Activated naive CD8-positive, alpha-beta T cell treated with anti-CD3 and anti-CD28 coated beads, Interleukin-2, amount 50 U/mL, for 24 hours (primary cell): Measurements from ENCODE around the gene CMIP.

Experiments used
- ATAC-seq: fragments of 150-1000 bp; cut with Tn5 transposase; one replicate; pipeline ENCODE4 v1.10.0; 2021
- DNase-seq: peaks from one replicate; pipeline ENCODE4 v3.0.0; 2021
- H3K27ac Mint-ChIP-seq: one replicate; pipeline ENCODE4 v1.8.0; 2021; ENCODE audit warnings: mild to moderate bottlenecking, mixed read lengths
- H3K27me3 Mint-ChIP-seq: one replicate; pipeline ENCODE4 v1.8.0; 2021; ENCODE audit warnings: mixed read lengths
- H3K36me3 Mint-ChIP-seq: one replicate; pipeline ENCODE4 v1.8.0; 2021; ENCODE audit warnings: low read depth, mixed read lengths
- H3K4me1 Mint-ChIP-seq: one replicate; pipeline ENCODE4 v1.8.0; 2021; ENCODE audit warnings: mixed read lengths
- H3K4me3 Mint-ChIP-seq: one replicate; pipeline ENCODE4 v1.8.0; 2021; ENCODE audit warnings: mild to moderate bottlenecking, moderate library complexity, mixed read lengths
- H3K9me3 Mint-ChIP-seq: one replicate; pipeline ENCODE4 v1.8.0; 2021; ENCODE audit warnings: mixed read lengths

Gene CMIP

GRCh38 chr16:81469710-81470535, 25.3 kb downstream of the CMIP start:
- H3K4me1 Mint-ChIP-seq: peaks cover 56% of the 10 kb centered on the region
- H3K27ac Mint-ChIP-seq: peak overlapping the region; percentile 62
- no peaks in the 10 kb centered on the region for H3K27me3 Mint-ChIP-seq
- ATAC-seq (peak; percentile 88), DNase-seq (no peak)
- H3K4me3 Mint-ChIP-seq: peak overlapping the region; percentile 21
- peaks cover 7% of the 10 kb centered on the region for H3K36me3 Mint-ChIP-seq
- H3K9me3 Mint-ChIP-seq: no peaks in the 10 kb centered on the region

DNA sequence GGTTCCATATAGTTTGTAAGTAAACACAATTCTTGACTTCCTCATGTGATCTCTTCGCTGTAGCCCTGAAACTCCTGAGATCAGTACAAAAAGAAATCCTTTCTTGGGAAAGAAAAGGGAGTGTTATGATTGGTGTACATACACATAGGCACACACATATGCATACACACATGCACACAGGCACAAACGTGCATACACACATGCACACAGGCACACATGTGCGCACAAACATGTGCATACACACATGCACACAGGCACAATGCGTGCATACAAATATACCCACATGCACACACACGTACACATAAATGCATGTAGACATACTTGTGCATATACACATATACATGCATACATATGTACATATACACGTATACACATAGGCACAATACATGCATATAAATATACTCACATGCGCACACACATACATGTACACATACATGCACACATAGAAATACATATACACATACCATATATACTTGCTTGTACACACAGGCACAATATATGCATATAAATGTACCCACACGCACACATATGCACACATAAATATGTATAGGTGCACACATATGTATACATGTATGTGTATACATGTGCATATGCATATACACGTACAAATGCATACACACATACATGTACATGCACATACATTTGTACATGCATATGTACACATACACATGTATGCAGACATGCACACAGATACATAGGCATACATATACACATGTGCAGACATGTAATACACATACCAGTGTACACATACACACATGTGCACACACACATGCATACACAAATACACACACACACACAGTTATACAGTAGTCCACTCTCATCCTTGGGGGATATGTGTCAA, 26.4 kb downstream of the CMIP start:
- Mint-ChIP-seq H3K27me3 (no peaks in the 10 kb centered on the region), H3K4me1 (peaks cover 64% of the 10 kb centered on the region), H3K36me3 (peaks cover 8% of the 10 kb centered on the region), H3K9me3 (no peaks in the 10 kb centered on the region), H3K27ac (no peak overlapping the region), H3K4me3 (no peak overlapping the region)
- ATAC-seq: no peak
- no peak for DNase-seq

GRCh38 chr16:81471882-81472281, 27.3 kb downstream of the CMIP start:
- Mint-ChIP-seq H3K9me3 (no peaks in the 10 kb centered on the region), H3K27me3 (no peaks in the 10 kb centered on the region), H3K36me3 (peaks cover 10% of the 10 kb centered on the region), H3K27ac (no peak overlapping the region), H3K4me3 (no peak overlapping the region), H3K4me1 (peaks cover 65% of the 10 kb centered on the region)
- DNase-seq (no peak), ATAC-seq (no peak)

- Mint-ChIP-seq H3K4me1 (peaks cover 71% of the 10 kb centered on the region), H3K27ac (no peak overlapping the region), H3K36me3 (peaks cover 10% of the 10 kb centered on the region), H3K4me3 (no peak overlapping the region), H3K9me3 (no peaks in the 10 kb centered on the region), H3K27me3 (no peaks in the 10 kb centered on the region)
- ATAC-seq: no peak
- no peak for DNase-seq
Observed at GRCh38 chr16:81472391-81472790, 27.8 kb downstream of the CMIP start.

- Mint-ChIP-seq H3K36me3 (peaks cover 10% of the 10 kb centered on the region), H3K4me1 (peaks cover 73% of the 10 kb centered on the region), H3K9me3 (no peaks in the 10 kb centered on the region), H3K27ac (no peak overlapping the region), H3K27me3 (no peaks in the 10 kb centered on the region), H3K4me3 (no peak overlapping the region)
- no peak for DNase-seq
- no peak for ATAC-seq
Observed at GRCh38 chr16:81473066-81473488, 28.5 kb downstream of the CMIP start.

GRCh38 chr16:81473558-81473957, 28.9 kb downstream of the CMIP start:
- no peak for ATAC-seq
- Mint-ChIP-seq H3K4me1 (peaks cover 73% of the 10 kb centered on the region), H3K36me3 (peaks cover 10% of the 10 kb centered on the region), H3K9me3 (no peaks in the 10 kb centered on the region), H3K4me3 (no peak overlapping the region), H3K27ac (no peak overlapping the region), H3K27me3 (no peaks in the 10 kb centered on the region)
- DNase-seq: no peak

GRCh38 chr16:81473969-81474959, 29.7 kb downstream of the CMIP start:
- no peak overlapping the region for H3K4me3 Mint-ChIP-seq
- DNase-seq: no peak
- no peak for ATAC-seq
- H3K36me3 Mint-ChIP-seq: peaks cover 10% of the 10 kb centered on the region
- no peaks in the 10 kb centered on the region for H3K9me3 Mint-ChIP-seq
- H3K4me1 Mint-ChIP-seq: peaks cover 73% of the 10 kb centered on the region
- H3K27ac Mint-ChIP-seq: no peak overlapping the region
- H3K27me3 Mint-ChIP-seq: no peaks in the 10 kb centered on the region

DNA sequence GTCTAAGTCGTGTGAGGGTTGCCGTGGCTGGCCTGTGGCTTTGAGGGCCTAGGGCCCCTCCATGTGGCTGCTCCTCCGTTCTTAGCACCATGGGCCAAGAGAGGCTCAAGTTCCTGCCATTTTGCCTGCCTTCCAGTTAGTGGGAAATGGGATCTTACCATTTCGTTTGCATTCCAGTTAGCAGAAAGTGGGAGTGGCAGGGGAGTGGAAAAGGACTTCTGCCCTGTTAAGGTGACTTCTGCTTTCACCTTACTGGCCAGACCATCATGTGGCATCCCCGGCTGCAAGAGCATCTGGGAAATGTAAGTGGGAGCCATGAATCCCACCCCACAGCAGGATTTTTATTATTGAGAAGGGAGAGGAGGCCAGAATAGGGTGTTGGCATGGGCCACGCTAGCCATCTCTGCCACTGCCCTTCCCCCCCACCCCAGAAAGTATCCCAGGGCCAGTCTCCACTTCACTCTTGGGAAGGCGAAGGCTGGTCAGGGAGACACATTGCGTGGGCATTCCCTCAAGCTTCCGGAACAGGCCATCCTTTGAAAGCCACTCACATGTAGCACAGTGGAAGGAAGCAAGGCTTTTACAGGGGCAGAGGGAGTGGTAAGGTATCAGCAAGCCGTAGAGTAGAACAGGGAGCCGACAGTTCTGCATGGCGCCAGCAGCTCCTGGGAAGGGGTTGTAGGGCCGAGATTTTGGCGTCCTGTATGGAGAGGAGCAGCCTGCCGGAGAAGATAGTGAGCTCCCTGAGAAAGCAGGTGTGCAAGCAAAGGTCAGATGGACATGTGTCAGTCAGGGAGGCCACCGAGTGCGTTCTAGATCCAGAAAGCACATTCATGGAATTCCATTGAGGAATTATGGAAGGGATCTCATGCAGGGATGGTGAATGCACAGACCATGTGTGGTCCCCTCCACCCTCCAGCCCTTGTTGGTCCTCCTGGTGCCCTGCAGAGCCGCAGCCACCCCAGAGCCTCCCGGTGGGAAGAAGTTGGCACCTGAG, 33.4 kb downstream of the CMIP start:
- H3K36me3 Mint-ChIP-seq: peaks cover 3% of the 10 kb centered on the region
- no peaks in the 10 kb centered on the region for H3K27me3 Mint-ChIP-seq
- ATAC-seq (no peak), DNase-seq (no peak)
- peak overlapping the region; percentile 54 for H3K27ac Mint-ChIP-seq
- no peaks in the 10 kb centered on the region for H3K9me3 Mint-ChIP-seq
- peaks cover 82% of the 10 kb centered on the region for H3K4me1 Mint-ChIP-seq
- no peak overlapping the region for H3K4me3 Mint-ChIP-seq

- Mint-ChIP-seq H3K9me3 (no peaks in the 10 kb centered on the region), H3K27me3 (no peaks in the 10 kb centered on the region), H3K4me1 (peaks cover 78% of the 10 kb centered on the region), H3K4me3 (peak overlapping the region; percentile 36), H3K27ac (peak overlapping the region; percentile 73), H3K36me3 (peaks cover 3% of the 10 kb centered on the region)
- DNase-seq (peak; percentile 29), ATAC-seq (peak; percentile 26)
Observed at GRCh38 chr16:81478876-81479511, 34.4 kb downstream of the CMIP start.

GRCh38 chr16:81480606-81481206, 36.1 kb downstream of the CMIP start:
- ATAC-seq: no peak
- DNase-seq: no peak
- Mint-ChIP-seq H3K27me3 (no peaks in the 10 kb centered on the region), H3K9me3 (no peaks in the 10 kb centered on the region), H3K4me1 (peaks cover 68% of the 10 kb centered on the region), H3K4me3 (peak overlapping the region; percentile 35), H3K27ac (peak overlapping the region; percentile 78), H3K36me3 (peaks cover 3% of the 10 kb centered on the region)

GRCh38 chr16:81481207-81481821, 36.7 kb downstream of the CMIP start:
- H3K36me3 Mint-ChIP-seq: no peaks in the 10 kb centered on the region
- H3K27me3 Mint-ChIP-seq: no peaks in the 10 kb centered on the region
- H3K9me3 Mint-ChIP-seq: no peaks in the 10 kb centered on the region
- DNase-seq (peak; percentile 40), ATAC-seq (peak; percentile 72)
- peak overlapping the region; percentile 35 for H3K4me3 Mint-ChIP-seq
- peak overlapping the region; percentile 78 for H3K27ac Mint-ChIP-seq
- peaks cover 65% of the 10 kb centered on the region for H3K4me1 Mint-ChIP-seq

DNA sequence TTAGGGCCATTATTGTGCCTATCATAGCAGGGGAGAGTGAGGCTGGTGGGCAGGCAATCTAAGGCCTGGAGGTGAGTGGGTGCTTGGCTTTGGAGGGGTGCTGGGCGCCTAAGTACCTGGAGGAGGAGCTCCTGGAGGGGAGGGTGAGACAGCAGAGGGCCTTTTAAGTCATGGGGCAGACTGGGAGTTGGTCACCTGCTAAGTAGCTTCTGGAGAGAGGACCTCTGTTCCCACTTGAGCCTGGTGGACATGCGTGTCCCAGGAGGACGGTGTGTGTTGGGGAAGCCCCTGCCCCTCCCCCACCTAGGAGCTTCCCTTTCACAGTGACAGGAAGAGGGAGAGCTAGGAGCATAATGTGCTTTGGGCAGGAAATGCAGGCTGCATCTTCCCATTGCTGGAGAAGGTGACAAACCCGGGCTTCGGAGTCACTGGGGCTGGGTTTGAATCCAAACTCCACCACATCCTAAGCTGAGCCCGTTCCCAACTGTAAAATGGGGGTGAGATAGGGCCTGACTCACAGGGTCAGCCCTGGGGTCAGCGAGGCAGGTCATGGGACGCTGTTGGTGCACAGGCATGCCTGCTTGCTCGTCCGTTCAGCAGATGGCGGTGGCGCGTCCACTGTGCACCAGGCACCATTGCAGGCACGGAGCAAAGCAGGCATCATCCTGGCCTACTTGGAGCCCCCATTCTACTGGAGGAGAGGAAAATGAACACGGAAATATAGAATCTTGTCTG, 37.9 kb downstream of the CMIP start:
- Mint-ChIP-seq H3K4me3 (no peak overlapping the region), H3K9me3 (no peaks in the 10 kb centered on the region), H3K27me3 (no peaks in the 10 kb centered on the region), H3K4me1 (peaks cover 54% of the 10 kb centered on the region), H3K36me3 (no peaks in the 10 kb centered on the region), H3K27ac (no peak overlapping the region)
- DNase-seq: no peak
- no peak for ATAC-seq
